Glutamatergic neuron (in vitro differentiated cells): ENCODE results near the gene PACSIN2. TPM values are rescaled to one million over a fixed set of nuclear protein-coding genes. Genes with fewer than 3 reads are reported as not detected.

ENCODE experiments used
- DNase-seq: peaks from one replicate; pipeline ENCODE4 v3.0.0; 2022
- H3K27ac Mint-ChIP-seq: one replicate; pipeline ENCODE4 v1.8.0; 2020; ENCODE audit warnings: mild to moderate bottlenecking, mixed read lengths, inconsistent platforms; ENCODE audit not compliant: unreplicated experiment
- H3K27me3 Mint-ChIP-seq: one replicate; pipeline ENCODE4 v1.8.0; 2020; ENCODE audit warnings: mild to moderate bottlenecking, moderate library complexity, mixed read lengths, inconsistent platforms; ENCODE audit not compliant: unreplicated experiment
- H3K36me3 Mint-ChIP-seq: one replicate; pipeline ENCODE4 v1.8.0; 2020; ENCODE audit warnings: mild to moderate bottlenecking, mixed read lengths, inconsistent platforms; ENCODE audit not compliant: unreplicated experiment
- H3K4me1 Mint-ChIP-seq: one replicate; pipeline ENCODE4 v1.8.0; 2020; ENCODE audit warnings: mild to moderate bottlenecking, low read depth, mixed read lengths, inconsistent platforms; ENCODE audit not compliant: unreplicated experiment
- H3K4me3 Mint-ChIP-seq: one replicate; pipeline ENCODE4 v1.8.0; 2020; ENCODE audit warnings: mild to moderate bottlenecking, mixed read lengths, inconsistent platforms; ENCODE audit not compliant: unreplicated experiment
- H3K9me3 Mint-ChIP-seq: one replicate; pipeline ENCODE4 v1.8.0; 2020; ENCODE audit warnings: mild to moderate bottlenecking, moderate library complexity, mixed read lengths, inconsistent platforms; ENCODE audit not compliant: unreplicated experiment
- CTCF ChIP-seq: fragments of 200-600 bp; sonication (generic); IDR thresholded peaks from one replicate; pipeline ENCODE4 v1.5.0; 2021; ENCODE audit not compliant: partially characterized antibody, unreplicated experiment
- total RNA-seq: library from RNA; stranded (reverse); fragmentation: NEBNext Ultra II Directional; extraction: Animal tissue kit (Norgen Biotek cat#: 25700); gene quantifications from one replicate; pipeline ENCODE4 v1.2.1, GENCODE V29; 2021; ENCODE audit not compliant: unreplicated experiment

The PACSIN2 gene
- total RNA-seq, 1 donor from 2014 or later = 47.3 TPM

GRCh38 chr22:42837556-42837955, 177.4 kb downstream of the PACSIN2 start:
- Mint-ChIP-seq H3K36me3 (no peaks in the 10 kb centered on the region), H3K4me3 (no peak overlapping the region), H3K27me3 (no peaks in the 10 kb centered on the region), H3K4me1 (no peaks in the 10 kb centered on the region), H3K27ac (no peak overlapping the region), H3K9me3 (no peaks in the 10 kb centered on the region)
- no peak for DNase-seq
- no peak for TF ChIP-seq CTCF

- H3K9me3 Mint-ChIP-seq = no peaks in the 10 kb centered on the region
- no peaks in the 10 kb centered on the region for H3K36me3 Mint-ChIP-seq
- H3K4me3 Mint-ChIP-seq = no peak overlapping the region
- TF ChIP-seq CTCF = no peak
- no peak overlapping the region for H3K27ac Mint-ChIP-seq
- H3K4me1 Mint-ChIP-seq = no peaks in the 10 kb centered on the region
- peaks cover 3% of the 10 kb centered on the region for H3K27me3 Mint-ChIP-seq
- no peak for DNase-seq
Measured at GRCh38 chr22:42836026-42836425, 178.9 kb downstream of the PACSIN2 start.

GRCh38 chr22:42834177-42834949, 180.6 kb downstream of the PACSIN2 start:
- H3K27ac Mint-ChIP-seq = no peak overlapping the region
- no peaks in the 10 kb centered on the region for H3K9me3 Mint-ChIP-seq
- no peak overlapping the region for H3K4me3 Mint-ChIP-seq
- no peak for DNase-seq
- peaks cover 3% of the 10 kb centered on the region for H3K27me3 Mint-ChIP-seq
- no peak for TF ChIP-seq CTCF
- H3K36me3 Mint-ChIP-seq = no peaks in the 10 kb centered on the region
- no peaks in the 10 kb centered on the region for H3K4me1 Mint-ChIP-seq

- no peaks in the 10 kb centered on the region for H3K9me3 Mint-ChIP-seq
- peaks cover 3% of the 10 kb centered on the region for H3K27me3 Mint-ChIP-seq
- DNase-seq = no peak
- H3K36me3 Mint-ChIP-seq = no peaks in the 10 kb centered on the region
- H3K27ac Mint-ChIP-seq = no peak overlapping the region
- TF ChIP-seq CTCF = no peak
- no peaks in the 10 kb centered on the region for H3K4me1 Mint-ChIP-seq
- H3K4me3 Mint-ChIP-seq = no peak overlapping the region
Measured at GRCh38 chr22:42833104-42833503, 181.8 kb downstream of the PACSIN2 start.

GRCh38 chr22:42831712-42832111, 183.2 kb downstream of the PACSIN2 start:
- H3K36me3 Mint-ChIP-seq = no peaks in the 10 kb centered on the region
- H3K4me3 Mint-ChIP-seq = no peak overlapping the region

More at GRCh38 chr22:42831712-42832111, 183.2 kb downstream of the PACSIN2 start:
- Mint-ChIP-seq H3K27me3 (peaks cover 3% of the 10 kb centered on the region), H3K27ac (no peak overlapping the region), H3K4me1 (no peaks in the 10 kb centered on the region), H3K9me3 (no peaks in the 10 kb centered on the region)
- TF ChIP-seq CTCF = no peak
- no peak for DNase-seq
